ENCODE data around the gene INKA2. TPM values are rescaled to one million over a fixed set of nuclear protein-coding genes. Genes with fewer than 3 reads are reported as not detected.

INKA2 gene
- polyA plus RNA-seq, 4 donors, result 0.22 to 4.4 (median 1.2) TPM

DNA sequence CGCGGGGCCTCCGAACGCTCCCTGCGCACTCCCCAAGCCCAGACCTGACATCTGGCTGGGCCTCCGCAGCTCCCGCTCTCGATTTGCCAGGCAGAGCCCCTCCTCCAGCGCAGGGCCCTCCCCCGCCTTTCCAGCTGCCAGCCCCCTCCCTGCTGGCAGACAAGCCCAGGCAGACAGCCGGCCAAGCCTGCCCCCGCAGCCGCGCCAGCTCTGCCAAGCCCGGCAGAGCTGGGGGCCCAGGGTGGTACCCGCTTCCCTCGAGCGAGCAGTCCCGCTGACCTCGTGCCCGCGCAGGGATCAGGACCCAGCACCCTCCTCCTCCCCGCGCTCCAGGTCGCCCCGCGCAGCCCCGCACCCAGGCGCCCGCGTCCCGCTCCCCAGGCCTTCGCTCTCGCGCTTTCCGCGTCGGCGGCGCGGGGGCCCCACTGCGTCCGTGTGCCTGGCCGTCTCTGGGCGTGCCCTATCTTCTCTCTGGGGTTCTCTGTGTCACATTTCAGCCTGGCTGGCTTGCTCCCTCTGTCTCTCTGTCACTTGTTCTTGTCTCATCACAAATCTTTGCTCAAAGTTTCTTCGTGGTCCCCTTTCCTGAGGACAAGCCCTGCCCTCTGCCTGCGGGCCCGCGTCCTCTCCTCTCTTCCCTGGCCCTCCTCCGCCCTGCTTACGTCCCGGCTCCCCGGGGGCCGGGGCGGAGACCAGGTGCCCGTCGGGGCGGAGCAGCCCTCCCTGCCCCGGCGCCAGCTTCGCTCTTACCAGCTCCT is 580 bp downstream of the INKA2 start:
- H3K27ac ChIP-seq (ENCODE audit: low read depth in 1 of 3, low read length in 2 of 3), result peak overlapping the region; percentile 38 to 81 (median 76)
- peaks cover 0 to 25% (median 4%) of the 10 kb centered on the region in 3 donors for H3K4me1 ChIP-seq (ENCODE audit: control insufficient read depth in 3 of 3, insufficient read depth in 2 of 3, low read depth in 1 of 3, low read length in 2 of 3)
- peaks cover 0 to 2% (median 0%) of the 10 kb centered on the region in 3 donors for H3K36me3 ChIP-seq (ENCODE audit: control insufficient read depth in 3 of 3, insufficient read depth in 2 of 3, low read depth in 1 of 3, low read length in 3 of 3)
- H3K9me3 ChIP-seq (ENCODE audit: control insufficient read depth in 2 of 2, insufficient read depth in 1 of 2, low read depth in 1 of 2, low read length in 1 of 2), result no peaks in the 10 kb centered on the region
- WGBS, 3 donors, result 0 to 1% (median 1%) methylated on average over 45 to 61 of the region's 61 CpGs
- no peak for FAIRE-seq
- H3K4me3 ChIP-seq (ENCODE audit: low read depth in 1 of 3, low read length in 3 of 3), result peak overlapping the region; percentile 52 to 63 (median 58)
- DNase-seq, result peak; percentile 61 to 73
- H3K27me3 ChIP-seq (ENCODE audit: control insufficient read depth in 3 of 3, insufficient read depth in 3 of 3, low read length in 3 of 3), result peaks cover 0 to 28% (median 0%) of the 10 kb centered on the region in 3 donors

GRCh38 chr1:111738133-111738435 is 1.1 kb downstream of the INKA2 start:
- WGBS, 3 donors, result 9 to 24% (median 18%) methylated on average over 9 of the region's 9 CpGs
- peaks cover 0 to 2% (median 0%) of the 10 kb centered on the region in 3 donors for H3K36me3 ChIP-seq (ENCODE audit: control insufficient read depth in 3 of 3, insufficient read depth in 2 of 3, low read depth in 1 of 3, low read length in 3 of 3)
- H3K4me3 ChIP-seq (ENCODE audit: low read depth in 1 of 3, low read length in 3 of 3), result peak overlapping the region; percentile 52 to 63 (median 58)
- peaks cover 0 to 30% (median 4%) of the 10 kb centered on the region in 3 donors for H3K4me1 ChIP-seq (ENCODE audit: control insufficient read depth in 3 of 3, insufficient read depth in 2 of 3, low read depth in 1 of 3, low read length in 2 of 3)
- peaks cover 0 to 28% (median 0%) of the 10 kb centered on the region in 3 donors for H3K27me3 ChIP-seq (ENCODE audit: control insufficient read depth in 3 of 3, insufficient read depth in 3 of 3, low read length in 3 of 3)
- peak overlapping the region in 2 of 3 donors; percentile 76 to 81 for H3K27ac ChIP-seq (ENCODE audit: low read depth in 1 of 3, low read length in 2 of 3)
- no peak for DNase-seq
- no peaks in the 10 kb centered on the region for H3K9me3 ChIP-seq (ENCODE audit: control insufficient read depth in 2 of 2, insufficient read depth in 1 of 2, low read depth in 1 of 2, low read length in 1 of 2)
- FAIRE-seq, result no peak

GRCh38 chr1:111737216-111738132 is 1.7 kb downstream of the INKA2 start:
- FAIRE-seq (no peak), DNase-seq (peak in 1 of 2 donors; percentile 50)
- no peaks in the 10 kb centered on the region for H3K9me3 ChIP-seq (ENCODE audit: control insufficient read depth in 2 of 2, insufficient read depth in 1 of 2, low read depth in 1 of 2, low read length in 1 of 2)
- peaks cover 0 to 25% (median 0%) of the 10 kb centered on the region in 3 donors for H3K27me3 ChIP-seq (ENCODE audit: control insufficient read depth in 3 of 3, insufficient read depth in 3 of 3, low read length in 3 of 3)
- H3K36me3 ChIP-seq (ENCODE audit: control insufficient read depth in 3 of 3, insufficient read depth in 2 of 3, low read depth in 1 of 3, low read length in 3 of 3), result peaks cover 0 to 2% (median 0%) of the 10 kb centered on the region in 3 donors
- WGBS, 3 donors, result 54 to 63% (median 55%) methylated on average over 8 of the region's 8 CpGs
- H3K4me1 ChIP-seq (ENCODE audit: control insufficient read depth in 3 of 3, insufficient read depth in 2 of 3, low read depth in 1 of 3, low read length in 2 of 3), result peaks cover 0 to 31% (median 4%) of the 10 kb centered on the region in 3 donors
- peak overlapping the region in 2 of 3 donors; percentile 36 to 81 for H3K27ac ChIP-seq (ENCODE audit: low read depth in 1 of 3, low read length in 2 of 3)
- H3K4me3 ChIP-seq (ENCODE audit: low read depth in 1 of 3, low read length in 3 of 3), result peak overlapping the region in 1 of 3 donors; percentile 63

GRCh38 chr1:111736548-111737215 is 2.5 kb downstream of the INKA2 start:
- FAIRE-seq, result no peak
- H3K27ac ChIP-seq (ENCODE audit: low read depth in 1 of 3, low read length in 2 of 3), result no peak overlapping the region
- H3K27me3 ChIP-seq (ENCODE audit: control insufficient read depth in 3 of 3, insufficient read depth in 3 of 3, low read length in 3 of 3), result peaks cover 0 to 25% (median 0%) of the 10 kb centered on the region in 3 donors
- H3K36me3 ChIP-seq (ENCODE audit: control insufficient read depth in 3 of 3, insufficient read depth in 2 of 3, low read depth in 1 of 3, low read length in 3 of 3), result peaks cover 0 to 6% (median 0%) of the 10 kb centered on the region in 3 donors
- H3K9me3 ChIP-seq (ENCODE audit: control insufficient read depth in 2 of 2, insufficient read depth in 1 of 2, low read depth in 1 of 2, low read length in 1 of 2), result no peaks in the 10 kb centered on the region
- DNase-seq, result no peak
- WGBS, 3 donors, result 62 to 76% (median 69%) methylated on average over 4 of the region's 4 CpGs
- H3K4me3 ChIP-seq (ENCODE audit: low read depth in 1 of 3, low read length in 3 of 3), result peak overlapping the region in 1 of 3 donors; percentile 11
- peaks cover 0 to 31% (median 4%) of the 10 kb centered on the region in 3 donors for H3K4me1 ChIP-seq (ENCODE audit: control insufficient read depth in 3 of 3, insufficient read depth in 2 of 3, low read depth in 1 of 3, low read length in 2 of 3)

- no peak overlapping the region for H3K4me3 ChIP-seq (ENCODE audit: low read depth in 1 of 3, low read length in 3 of 3)
These were observed 3.2 kb downstream of the INKA2 start for GRCh38 chr1:111735858-111736544.

GRCh38 chr1:111735321-111735720 is 3.9 kb downstream of the INKA2 start:
- H3K9me3 ChIP-seq (ENCODE audit: control insufficient read depth in 2 of 2, insufficient read depth in 1 of 2, low read depth in 1 of 2, low read length in 1 of 2), result no peaks in the 10 kb centered on the region
- 88 to 93% (median 93%) methylated on average over 4 of the region's 4 CpGs for WGBS, 3 donors
- no peak overlapping the region for H3K27ac ChIP-seq (ENCODE audit: low read depth in 1 of 3, low read length in 2 of 3)
- DNase-seq (no peak), FAIRE-seq (no peak)
- H3K36me3 ChIP-seq (ENCODE audit: control insufficient read depth in 3 of 3, insufficient read depth in 2 of 3, low read depth in 1 of 3, low read length in 3 of 3), result peaks cover 0 to 6% (median 0%) of the 10 kb centered on the region in 3 donors
- H3K27me3 ChIP-seq (ENCODE audit: control insufficient read depth in 3 of 3, insufficient read depth in 3 of 3, low read length in 3 of 3), result peaks cover 0 to 13% (median 0%) of the 10 kb centered on the region in 3 donors
- H3K4me3 ChIP-seq (ENCODE audit: low read depth in 1 of 3, low read length in 3 of 3), result no peak overlapping the region
- peaks cover 0 to 28% (median 4%) of the 10 kb centered on the region in 3 donors for H3K4me1 ChIP-seq (ENCODE audit: control insufficient read depth in 3 of 3, insufficient read depth in 2 of 3, low read depth in 1 of 3, low read length in 2 of 3)

More at GRCh38 chr1:111735858-111736544, 3.2 kb downstream of the INKA2 start:
- H3K27me3 ChIP-seq (ENCODE audit: control insufficient read depth in 3 of 3, insufficient read depth in 3 of 3, low read length in 3 of 3), result peaks cover 0 to 19% (median 0%) of the 10 kb centered on the region in 3 donors
- no peaks in the 10 kb centered on the region for H3K9me3 ChIP-seq (ENCODE audit: control insufficient read depth in 2 of 2, insufficient read depth in 1 of 2, low read depth in 1 of 2, low read length in 1 of 2)
- FAIRE-seq (no peak), DNase-seq (no peak)
- H3K27ac ChIP-seq (ENCODE audit: low read depth in 1 of 3, low read length in 2 of 3), result no peak overlapping the region
- peaks cover 0 to 31% (median 4%) of the 10 kb centered on the region in 3 donors for H3K4me1 ChIP-seq (ENCODE audit: control insufficient read depth in 3 of 3, insufficient read depth in 2 of 3, low read depth in 1 of 3, low read length in 2 of 3)
- H3K36me3 ChIP-seq (ENCODE audit: control insufficient read depth in 3 of 3, insufficient read depth in 2 of 3, low read depth in 1 of 3, low read length in 3 of 3), result peaks cover 0 to 6% (median 0%) of the 10 kb centered on the region in 3 donors
- 85 to 90% (median 89%) methylated on average over 8 of the region's 8 CpGs for WGBS, 3 donors

GRCh38 chr1:111734856-111735255 is 4.3 kb downstream of the INKA2 start:
- FAIRE-seq, result no peak
- Histone ChIP-seq H3K9me3 (ENCODE audit: control insufficient read depth in 2 of 2, insufficient read depth in 1 of 2, low read depth in 1 of 2, low read length in 1 of 2) (no peaks in the 10 kb centered on the region), H3K4me3 (ENCODE audit: low read depth in 1 of 3, low read length in 3 of 3) (no peak overlapping the region), H3K36me3 (ENCODE audit: control insufficient read depth in 3 of 3, insufficient read depth in 2 of 3, low read depth in 1 of 3, low read length in 3 of 3) (peaks cover 0 to 6% (median 0%) of the 10 kb centered on the region in 3 donors), H3K27ac (ENCODE audit: low read depth in 1 of 3, low read length in 2 of 3) (no peak overlapping the region), H3K4me1 (ENCODE audit: control insufficient read depth in 3 of 3, insufficient read depth in 2 of 3, low read depth in 1 of 3, low read length in 2 of 3) (peaks cover 0 to 25% (median 4%) of the 10 kb centered on the region in 3 donors), H3K27me3 (ENCODE audit: control insufficient read depth in 3 of 3, insufficient read depth in 3 of 3, low read length in 3 of 3) (peaks cover 0 to 8% (median 0%) of the 10 kb centered on the region in 3 donors)
- WGBS, 3 donors, result 66 to 76% (median 74%) methylated on average over 3 of the region's 3 CpGs
- no peak for DNase-seq
